IPS-NIHi7 (cell line): Measurements from ENCODE around the gene MYBBP1A.

Experiments used
- DNase-seq: peaks from one replicate; pipeline ENCODE4 v3.0.0; 2012; ENCODE audit warnings: mixed read lengths; ENCODE audit errors: extremely low spot score

Gene MYBBP1A

DNA sequence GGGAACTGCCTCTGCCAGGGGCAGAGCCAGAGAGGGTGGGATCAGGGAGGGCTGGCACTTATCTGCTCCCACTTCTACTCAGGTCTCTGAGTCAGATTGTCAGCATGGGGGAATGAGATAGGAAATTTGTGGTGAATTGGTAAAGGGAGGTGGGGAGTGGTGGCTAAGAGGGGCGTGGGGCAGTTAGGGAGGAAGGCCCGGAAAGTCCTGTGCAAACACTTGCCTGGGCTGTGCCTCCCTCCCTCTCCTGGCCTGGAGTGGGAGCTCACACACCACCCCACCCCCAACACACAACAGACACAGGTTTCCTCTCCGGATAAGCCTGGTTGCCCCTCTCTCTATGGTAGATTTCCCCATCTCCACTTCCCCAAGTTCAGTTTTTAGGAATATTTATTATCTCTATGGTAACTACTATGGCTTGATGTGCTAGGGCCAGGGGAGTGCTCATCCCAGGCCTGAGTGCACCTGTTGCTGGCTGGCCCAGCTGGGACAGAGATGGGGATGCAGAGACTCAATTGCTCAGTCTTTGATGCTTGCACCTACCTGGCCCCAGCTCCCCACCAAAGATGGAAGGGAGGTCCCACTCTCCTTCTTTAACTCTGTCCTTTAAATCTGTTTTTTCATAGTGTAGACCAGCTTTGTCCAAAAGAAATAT is 53.8 kb downstream of the MYBBP1A start:
- no peak for DNase-seq

DNA sequence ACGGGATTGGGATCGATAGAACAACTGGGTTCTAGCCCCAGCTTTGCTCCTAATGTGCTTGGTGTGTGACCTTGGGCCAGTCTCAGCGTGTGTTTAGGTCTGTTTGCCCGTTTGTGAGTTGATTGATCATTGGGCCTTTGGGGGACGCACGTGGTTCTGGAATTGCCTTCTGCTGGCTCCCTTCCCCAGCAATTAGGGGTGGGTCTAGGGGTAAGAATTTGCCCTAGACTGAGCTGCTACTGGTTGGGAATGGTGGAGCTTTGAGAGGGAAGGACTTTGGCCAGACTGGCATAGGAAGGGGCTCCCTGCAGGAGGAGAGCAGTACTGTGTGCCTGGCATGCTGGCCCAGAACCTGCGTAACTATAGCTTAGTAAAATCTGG is 55.0 kb downstream of the MYBBP1A start:
- no peak for DNase-seq

DNA sequence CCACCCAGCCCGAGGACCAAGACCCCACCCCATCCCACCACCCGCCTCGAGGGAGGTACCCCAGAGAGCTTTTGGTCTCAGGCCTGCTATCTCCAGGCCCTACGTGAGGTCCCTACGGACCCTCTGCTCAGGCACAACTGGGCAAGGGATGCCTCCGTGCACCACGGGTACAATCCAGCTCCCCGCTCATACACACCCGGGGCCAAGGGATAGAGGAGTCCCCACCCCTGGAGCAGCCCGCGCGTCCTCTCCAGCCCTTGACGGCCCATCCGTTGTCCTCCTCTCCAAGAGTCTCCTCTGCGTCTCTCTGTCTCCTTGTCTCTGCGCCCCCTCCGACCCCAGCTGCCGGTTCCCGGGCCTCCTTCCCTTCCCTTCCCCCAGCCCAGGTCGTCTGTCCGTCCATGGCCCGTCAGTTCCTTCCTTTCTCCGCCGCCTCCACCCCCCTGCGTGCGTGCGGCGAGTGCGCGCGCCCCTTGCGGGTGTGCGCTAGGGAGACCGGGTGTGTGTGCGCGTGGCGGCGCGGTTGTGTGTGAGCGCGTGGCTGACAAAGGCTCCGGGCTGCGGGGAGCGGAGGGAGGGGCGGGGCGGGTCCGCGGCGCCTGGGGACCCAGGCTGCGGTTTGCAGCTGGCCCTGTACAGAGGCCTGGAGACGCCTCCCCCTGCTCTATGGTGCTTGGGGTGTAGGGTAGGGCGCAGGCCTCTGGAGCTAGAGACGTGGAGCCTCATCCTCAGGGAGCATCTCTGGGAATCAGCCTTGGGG is 55.6 kb downstream of the MYBBP1A start:
- DNase-seq: peak; percentile 45

DNA sequence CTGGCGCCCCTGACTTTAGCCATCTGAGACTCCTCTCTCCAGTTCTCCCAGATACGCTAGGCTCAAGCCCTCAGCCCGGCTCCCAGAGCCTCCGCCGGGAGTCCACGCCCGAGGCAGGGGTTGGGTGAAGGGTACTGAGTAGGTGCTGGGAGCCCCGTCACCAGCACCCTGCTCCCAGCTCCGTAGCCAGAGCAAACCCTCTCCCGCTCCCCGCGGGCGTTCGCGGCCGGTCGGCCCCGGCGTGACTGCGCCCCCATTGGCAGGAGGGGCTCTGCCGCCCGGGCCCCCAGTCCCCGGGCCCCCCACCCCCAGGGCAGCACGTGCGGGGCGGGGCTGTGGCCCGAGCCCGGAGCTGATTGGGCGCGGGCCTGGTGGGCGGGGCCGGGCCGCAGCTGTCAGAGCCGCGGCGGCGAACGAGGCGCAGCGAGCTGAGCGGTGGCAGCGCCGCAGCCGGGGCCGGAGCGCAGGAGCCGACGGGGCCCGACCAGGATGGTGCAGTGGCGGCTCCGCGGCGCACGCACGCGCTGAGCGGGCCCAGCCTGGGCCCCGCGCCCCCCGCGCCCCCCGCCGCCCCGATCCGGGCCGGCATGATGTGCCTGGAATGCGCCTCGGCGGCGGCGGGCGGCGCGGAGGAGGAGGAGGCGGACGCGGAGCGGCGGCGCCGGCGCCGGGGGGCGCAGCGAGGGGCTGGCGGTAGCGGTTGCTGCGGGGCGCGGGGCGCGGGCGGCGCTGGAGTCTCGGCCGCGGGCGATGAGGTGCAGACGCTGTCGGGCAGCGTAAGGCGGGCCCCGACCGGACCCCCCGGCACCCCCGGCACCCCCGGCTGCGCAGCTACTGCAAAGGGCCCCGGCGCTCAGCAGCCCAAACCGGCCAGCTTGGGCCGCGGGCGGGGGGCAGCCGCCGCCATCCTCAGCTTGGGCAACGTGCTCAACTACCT is 56.5 kb downstream of the MYBBP1A start, which contains the start of gene SPNS2:
SPNS2 (plus strand) TSS at position 421 of the 937 bp plus-strand sequence; CDS start at position 588, 167 bp downstream.
- peak; percentile 94 for DNase-seq

DNA sequence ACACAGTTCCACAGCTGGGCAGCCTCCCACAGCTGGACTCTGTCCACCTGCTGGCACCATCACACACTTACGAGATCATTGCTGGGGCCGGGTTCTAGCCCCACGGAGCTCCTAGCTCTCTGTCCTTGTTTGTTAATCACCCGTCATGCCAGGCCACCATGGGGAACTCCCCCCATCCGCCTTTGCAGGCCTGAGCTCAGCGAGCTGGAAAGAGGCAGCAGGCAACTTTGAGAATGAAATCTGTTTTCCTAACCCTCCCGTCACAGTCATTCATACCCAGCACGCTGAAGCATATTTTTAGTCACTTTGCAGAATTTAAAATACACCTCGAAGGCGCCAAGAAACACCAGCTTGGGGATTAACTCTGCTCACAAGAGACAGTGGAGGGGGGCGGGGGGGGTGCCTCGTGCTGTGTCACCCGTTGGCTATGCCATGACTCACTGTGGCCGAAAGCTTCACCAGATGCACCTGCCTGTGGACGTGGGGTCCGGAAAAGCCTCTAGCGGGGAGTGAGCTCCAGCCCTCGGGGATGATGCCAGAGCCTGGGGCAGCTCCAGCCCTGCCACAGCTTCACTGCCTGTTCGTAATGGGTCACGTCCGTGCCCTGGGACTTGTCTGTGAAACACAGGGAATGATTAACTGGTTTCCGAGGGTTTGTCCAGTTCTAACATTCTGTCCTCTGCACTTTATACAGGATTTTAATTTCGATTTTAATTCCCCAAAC is 57.9 kb downstream of the MYBBP1A start:
- DNase-seq: no peak

DNA sequence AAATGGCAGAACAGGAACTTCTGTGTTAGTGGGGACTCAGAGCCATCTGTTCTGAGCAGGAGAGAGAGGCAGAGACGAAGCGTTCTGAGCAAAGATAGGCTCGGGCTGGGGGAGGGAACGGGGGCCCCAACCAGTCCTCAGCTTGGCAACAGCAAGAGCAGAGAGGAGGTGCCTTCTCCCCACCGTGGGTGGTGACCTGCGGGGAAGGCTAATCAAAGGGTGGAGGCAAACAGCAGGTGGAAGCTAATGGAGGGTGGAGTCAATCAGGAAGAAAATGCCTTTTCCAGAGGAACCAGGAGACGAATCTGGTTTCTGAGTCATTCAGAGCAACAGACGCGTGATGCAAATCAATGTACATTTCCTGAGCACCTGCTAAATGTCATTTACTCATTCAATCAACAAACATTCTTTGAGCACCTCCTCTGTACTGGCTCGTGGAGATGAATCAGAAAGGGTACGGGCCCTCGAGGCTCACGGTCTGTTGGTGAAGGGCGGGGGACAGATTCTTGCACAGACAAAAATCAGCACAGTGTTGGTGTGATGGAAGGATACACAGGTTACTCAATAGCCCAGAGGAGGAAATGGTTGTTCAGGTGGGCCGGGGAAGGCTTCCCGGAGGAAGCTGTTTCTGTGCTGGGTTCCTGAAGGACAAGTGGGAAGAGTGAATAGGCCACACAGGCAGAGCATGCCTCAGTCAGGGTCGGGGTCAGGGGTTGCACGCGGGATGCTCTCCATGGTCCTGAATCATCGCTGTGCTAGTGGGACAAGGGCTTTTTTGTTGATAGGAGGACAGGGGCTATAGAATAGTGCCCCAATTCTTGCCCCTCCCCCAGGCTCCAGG is 62.2 kb downstream of the MYBBP1A start:
- DNase-seq: peak; percentile 95

DNA sequence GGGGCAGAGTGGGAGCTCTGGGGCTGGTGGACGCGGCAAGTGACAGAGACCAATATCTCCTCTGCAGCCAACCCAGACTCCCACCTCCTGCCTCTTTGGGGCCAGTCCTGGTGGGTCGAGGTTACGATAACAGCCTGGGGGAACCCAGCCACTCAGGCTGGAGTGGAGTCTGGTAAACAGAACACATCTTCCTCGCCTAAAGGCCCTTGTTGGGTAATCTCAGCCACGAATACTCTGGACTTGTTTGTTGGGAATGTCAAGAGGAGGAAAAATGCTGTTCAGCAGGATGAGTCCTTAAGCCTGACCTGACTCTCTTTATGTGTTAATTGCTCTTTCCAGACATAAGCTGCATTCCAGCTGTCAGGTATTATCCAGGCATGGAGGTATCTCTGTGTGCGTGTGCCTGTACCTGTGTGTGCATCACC is 64.5 kb downstream of the MYBBP1A start:
- DNase-seq: no peak

DNA sequence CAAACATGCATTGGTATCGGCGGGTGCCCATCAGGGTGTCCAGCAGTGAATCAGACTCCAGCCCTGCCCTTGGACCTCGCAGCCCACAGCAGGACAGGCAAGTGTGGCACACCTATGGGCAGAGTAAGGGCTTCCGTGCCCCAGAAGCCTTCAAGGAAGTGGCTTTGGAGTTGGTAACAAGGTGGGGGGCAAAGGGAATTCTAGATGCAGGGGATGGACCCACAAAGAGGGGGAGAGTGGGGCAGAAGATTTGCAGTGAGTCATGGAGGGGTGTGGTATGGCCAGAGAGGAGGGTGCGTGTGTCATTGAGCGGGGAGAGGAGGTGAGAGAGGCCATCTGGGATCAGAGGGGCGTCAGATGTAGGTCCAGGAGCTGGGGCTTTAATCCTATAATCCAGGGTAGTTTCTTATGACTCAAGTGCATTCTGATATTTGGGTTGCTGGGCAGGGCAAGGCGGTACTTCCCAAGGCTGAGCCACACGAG is 65.0 kb downstream of the MYBBP1A start:
- no peak for DNase-seq

DNA sequence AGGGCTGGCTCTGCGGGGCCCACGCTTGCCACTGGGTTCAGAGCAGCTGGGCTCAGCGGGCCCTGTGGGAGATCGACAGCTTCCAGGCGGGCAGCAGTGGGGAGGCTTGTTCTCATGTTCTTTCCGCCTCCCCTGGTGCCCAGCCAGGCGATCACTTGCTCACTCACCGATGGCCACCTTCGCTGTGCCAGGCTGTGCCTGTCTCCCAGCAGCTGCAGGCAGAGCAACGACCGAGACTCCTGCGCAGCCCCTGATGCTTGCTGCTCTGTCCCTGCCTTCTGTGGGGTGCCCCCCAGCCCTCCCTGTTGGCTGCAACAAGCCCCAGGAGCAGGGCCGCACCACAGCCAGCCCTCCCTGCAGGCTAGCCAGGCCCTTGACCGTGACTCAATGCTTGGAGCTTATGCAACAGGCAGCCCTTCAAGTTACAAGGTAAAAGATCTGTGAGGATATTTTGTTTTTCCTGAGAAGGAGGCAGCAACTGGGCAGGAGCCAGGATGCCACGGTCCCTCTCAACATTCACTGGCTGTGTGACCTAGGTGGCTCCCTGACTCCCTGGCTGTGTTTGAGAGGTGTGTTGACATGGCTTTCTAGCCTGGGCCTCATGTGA is 66.1 kb downstream of the MYBBP1A start:
- DNase-seq: no peak
